Left ventricle myocardium inferior (tissue), 1 donor: ENCODE data around the gene CAPRIN1. TPM values are rescaled to one million over a fixed set of nuclear protein-coding genes. Genes with fewer than 3 reads are reported as not detected.

Experiments used
- DNase-seq: peaks from one replicate; pipeline ENCODE4 v3.0.0-alpha.2; 2020
- H3K27ac ChIP-seq: fragments of 200-600 bp; replicated peaks from 2 replicates; pipeline ENCODE4 v1.8.0; 2021
- H3K27me3 ChIP-seq: fragments of 200-600 bp; 2 replicates; pipeline ENCODE4 v1.8.0; 2021; ENCODE audit warnings: low read depth
- H3K36me3 ChIP-seq: fragments of 200-600 bp; 2 replicates; pipeline ENCODE4 v1.8.0; 2021
- H3K4me1 ChIP-seq: fragments of 200-600 bp; 2 replicates; pipeline ENCODE4 v1.8.0; 2021
- H3K4me3 ChIP-seq: fragments of 200-600 bp; 2 replicates; pipeline ENCODE4 v1.8.0; 2021; ENCODE audit warnings: mild to moderate bottlenecking, moderate library complexity
- H3K9me3 ChIP-seq: fragments of 200-600 bp; replicated peaks from 2 replicates; pipeline ENCODE4 v1.8.0; 2021
- CTCF ChIP-seq: fragments of 200-600 bp; IDR thresholded peaks from 2 replicates; pipeline ENCODE4 v1.8.0; 2021; ENCODE audit warnings: antibody characterized with exemption, mild to moderate bottlenecking, borderline replicate concordance
- intact Hi-C: fragments of 100-400 bp; cut with micrococcal nuclease; formaldehyde crosslinking; loops from one replicate; pipeline ENCODE4 v1.11.0; 2022
- total RNA-seq: library from RNA; stranded (reverse); fragmentation: NEBNext Ultra II Directional; extraction: Animal tissue kit (Norgen Biotek cat#: 25700); gene quantifications from one replicate; pipeline ENCODE4 v1.2.1, GENCODE V29; 2021
- donor health status: DM: no; HTN: yes; CAD: no; lungs with severe emphysema.

CAPRIN1 gene
- total RNA-seq, 1 donor from 2014 or later: 112 TPM

- peaks cover 55% of the 10 kb centered on the region for H3K36me3 ChIP-seq
- intact Hi-C loops: no loop called here
- H3K27ac ChIP-seq: no peak overlapping the region
- peaks cover 61% of the 10 kb centered on the region for H3K4me1 ChIP-seq
- H3K27me3 ChIP-seq: no peaks in the 10 kb centered on the region
- H3K4me3 ChIP-seq: no peak overlapping the region
- no peak for TF ChIP-seq CTCF
- no peak for DNase-seq
- H3K9me3 ChIP-seq: no peaks in the 10 kb centered on the region
These were observed 20.5 kb downstream of the CAPRIN1 start for GRCh38 chr11:34072041-34072440.

DNA sequence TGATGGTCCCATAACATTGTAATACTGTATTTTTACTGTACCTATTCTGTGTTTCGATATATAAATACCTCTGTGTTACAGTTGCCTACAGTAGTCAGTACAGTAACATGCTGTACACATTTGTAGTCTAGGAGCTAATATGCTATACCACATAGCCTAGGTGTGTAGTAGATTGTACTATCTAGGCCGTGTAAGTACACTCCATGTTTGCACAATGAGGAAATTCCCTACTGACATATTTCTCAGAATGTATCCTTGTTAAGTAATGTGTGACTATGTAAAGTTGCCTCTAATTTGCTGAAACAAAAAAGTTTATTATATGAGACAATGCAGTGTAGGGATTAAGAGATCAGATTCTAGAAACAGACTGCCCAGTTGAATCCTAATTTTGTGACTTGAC lies 21.3 kb downstream of the CAPRIN1 start:
- Histone ChIP-seq H3K4me1 (peaks cover 53% of the 10 kb centered on the region), H3K9me3 (no peaks in the 10 kb centered on the region), H3K27ac (no peak overlapping the region), H3K27me3 (no peaks in the 10 kb centered on the region), H3K36me3 (peaks cover 63% of the 10 kb centered on the region), H3K4me3 (no peak overlapping the region)
- intact Hi-C loops: no loop called here
- TF ChIP-seq CTCF: no peak
- DNase-seq: no peak

DNA sequence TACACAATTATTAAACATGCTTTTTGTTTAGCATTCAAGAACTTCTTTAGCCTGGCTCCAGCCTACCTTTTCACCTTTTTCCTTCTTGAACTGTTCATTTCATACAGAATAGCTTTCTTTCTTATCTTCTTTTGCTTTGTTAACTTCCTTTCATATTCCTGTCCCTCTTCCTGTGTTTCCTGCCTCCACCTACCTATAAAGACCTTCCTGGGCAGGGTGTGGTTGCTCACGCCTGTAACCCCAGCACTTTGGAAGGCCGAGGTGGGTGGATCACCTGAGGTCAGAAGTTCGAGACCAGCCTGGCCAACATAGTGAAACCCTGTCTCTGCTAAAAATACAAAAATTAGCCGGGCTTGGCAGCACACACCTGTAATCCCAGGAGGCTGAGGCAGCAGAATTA lies 22.9 kb downstream of the CAPRIN1 start:
- peaks cover 37% of the 10 kb centered on the region for H3K4me1 ChIP-seq
- intact Hi-C loops: no loop called here
- TF ChIP-seq CTCF: no peak
- DNase-seq: no peak
- H3K27ac ChIP-seq: peak overlapping the region; percentile 32
- H3K36me3 ChIP-seq: peaks cover 79% of the 10 kb centered on the region
- H3K27me3 ChIP-seq: no peaks in the 10 kb centered on the region
- H3K4me3 ChIP-seq: no peak overlapping the region
- H3K9me3 ChIP-seq: no peaks in the 10 kb centered on the region

- Histone ChIP-seq H3K4me3 (no peak overlapping the region), H3K27me3 (no peaks in the 10 kb centered on the region), H3K36me3 (peaks cover 88% of the 10 kb centered on the region), H3K4me1 (peaks cover 28% of the 10 kb centered on the region), H3K27ac (peak overlapping the region; percentile 13), H3K9me3 (no peaks in the 10 kb centered on the region)
- intact Hi-C loops: no loop called here
- no peak for DNase-seq
- no peak for TF ChIP-seq CTCF
These were observed 23.8 kb downstream of the CAPRIN1 start for GRCh38 chr11:34075178-34075820.

DNA sequence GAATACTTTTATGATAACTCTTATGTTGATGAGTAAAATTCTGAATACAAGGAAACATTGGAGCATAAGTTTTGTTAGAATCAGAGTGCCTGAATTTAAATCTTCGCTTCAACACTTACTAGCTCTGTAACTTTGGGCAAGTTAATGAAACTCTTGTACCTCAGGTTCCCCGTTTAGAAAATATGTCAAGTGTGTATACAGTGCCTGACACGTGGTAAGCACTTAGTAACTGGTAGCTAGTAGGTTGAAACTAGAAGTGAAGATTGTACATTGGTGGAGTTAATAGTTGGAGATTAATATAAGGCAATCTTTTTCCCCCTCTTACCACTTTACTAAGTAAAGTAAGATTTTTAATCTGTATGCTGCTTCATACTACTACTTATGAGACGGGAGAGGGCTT lies 29.1 kb downstream of the CAPRIN1 start:
- no peak overlapping the region for H3K4me3 ChIP-seq
- H3K36me3 ChIP-seq: peaks cover 100% of the 10 kb centered on the region
- DNase-seq: no peak
- no peak for TF ChIP-seq CTCF
- no peaks in the 10 kb centered on the region for H3K27me3 ChIP-seq
- H3K9me3 ChIP-seq: no peaks in the 10 kb centered on the region
- intact Hi-C loops: no loop called here
- peaks cover under 1% of the 10 kb centered on the region for H3K4me1 ChIP-seq
- H3K27ac ChIP-seq: no peak overlapping the region
